ENCODE measurements around the gene CASP8.
"Not testable (repeated sequence)": the region's sequence is repeated elsewhere in the genome, so short reads cannot be mapped to it uniquely, and the experiment has no call there.

The CASP8 gene

DNA sequence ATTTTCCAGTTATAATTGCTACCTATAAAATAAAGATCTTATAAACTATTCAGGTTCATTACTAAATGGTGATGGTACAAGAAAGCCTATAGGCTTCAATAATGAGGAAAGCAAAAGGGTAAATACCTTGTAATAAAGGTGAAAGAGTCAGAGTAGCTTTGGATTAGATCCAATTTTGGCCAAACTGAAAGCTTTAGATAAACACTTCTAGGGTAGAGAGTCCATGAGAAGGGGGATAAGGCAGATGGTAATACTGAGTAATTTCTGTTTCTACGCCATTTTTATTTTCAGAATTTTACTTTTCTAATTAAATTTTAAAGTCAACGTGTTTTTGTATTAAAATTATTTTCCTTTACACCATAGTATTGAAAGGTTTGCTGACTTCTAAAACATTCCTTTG, 9.4 kb downstream of the CASP8 start:
- no peak for DNase-seq (ENCODE audit: low read depth, low spot score)

DNA sequence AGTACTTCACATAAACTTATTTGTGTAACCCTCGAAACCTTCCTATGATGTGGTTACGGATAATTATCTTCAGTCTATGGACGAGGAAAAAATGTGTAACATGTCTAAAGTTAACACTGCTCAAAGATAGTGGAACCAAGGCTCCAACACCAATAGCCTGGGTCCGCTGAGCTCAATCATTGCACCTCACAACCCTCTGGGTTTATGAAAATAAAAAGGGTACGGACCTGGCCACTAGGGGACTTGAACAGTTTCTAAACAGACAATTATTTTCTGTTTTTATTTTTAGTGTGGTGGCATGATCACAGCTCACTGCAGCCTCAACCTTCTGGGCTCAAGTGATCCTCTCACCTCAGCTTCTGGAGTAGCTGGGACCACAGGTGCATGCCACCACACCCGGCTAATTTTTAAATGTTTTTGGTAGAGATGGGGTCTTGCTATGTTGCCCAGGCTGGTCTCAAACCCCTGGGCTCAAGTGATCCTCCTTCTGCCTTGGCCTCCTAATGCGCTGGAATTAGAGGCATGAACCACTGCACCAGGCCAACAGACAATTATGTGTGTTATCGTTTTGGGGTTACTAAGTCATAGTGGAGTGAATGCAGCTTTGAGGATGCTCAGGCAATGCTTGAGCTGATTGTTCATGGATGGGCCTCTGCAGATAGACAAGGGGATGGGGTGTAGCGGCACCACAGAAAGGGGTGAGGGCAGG, 10.1 kb downstream of the CASP8 start:
- DNase-seq (ENCODE audit: low read depth, low spot score), result no peak

DNA sequence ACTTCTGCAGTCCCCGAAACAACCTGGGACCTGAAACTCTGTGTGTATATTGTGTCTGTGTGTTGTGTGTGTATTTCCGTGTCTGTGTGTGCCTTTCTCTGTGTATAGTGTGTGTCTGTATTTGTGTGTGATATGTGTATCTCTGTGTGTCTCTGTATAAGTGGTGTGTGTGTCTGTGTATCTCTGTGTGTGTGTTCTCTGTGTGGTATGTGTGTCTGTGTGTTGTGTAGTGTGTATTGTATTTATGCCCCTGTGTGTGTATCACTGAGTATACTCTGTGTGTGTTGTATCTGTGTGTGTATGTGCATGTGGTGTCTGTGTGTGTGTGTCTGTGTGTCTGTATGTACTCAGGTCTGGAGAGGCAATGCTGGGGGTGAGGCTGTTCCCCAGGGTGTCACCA, 11.6 kb downstream of the CASP8 start:
- DNase-seq (ENCODE audit: low read depth, low spot score), result no peak

DNA sequence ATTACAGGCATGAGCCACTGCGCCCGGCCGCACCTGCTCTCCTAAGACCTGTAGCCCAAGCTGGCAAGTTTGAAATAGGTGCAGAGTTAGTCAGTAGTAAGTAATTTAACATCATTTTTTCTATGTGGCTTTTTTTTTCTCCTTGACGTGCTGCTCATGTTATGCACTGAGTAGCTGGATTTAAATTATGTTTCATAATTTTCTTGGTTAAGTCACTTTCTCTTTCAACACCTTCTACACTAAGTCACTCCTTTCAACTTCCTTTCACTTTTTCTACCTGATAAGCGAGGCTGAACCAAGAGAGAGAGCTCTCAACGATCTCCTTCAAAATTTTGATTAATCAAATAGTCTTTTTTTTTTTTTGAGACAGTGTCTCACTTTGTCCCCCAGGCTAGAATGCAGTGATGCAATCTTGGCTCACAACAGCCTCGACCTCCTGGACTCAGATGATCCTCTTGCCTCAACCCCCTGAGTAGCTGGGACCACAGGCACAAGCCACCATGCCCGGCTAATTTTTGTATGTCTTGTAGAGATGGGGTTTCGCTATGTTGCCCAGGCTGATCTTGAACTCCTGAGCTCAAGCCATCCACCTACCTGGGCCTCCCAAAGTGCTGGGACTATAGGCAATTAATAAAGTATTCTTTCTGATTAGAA, 13.1 kb downstream of the CASP8 start:
- DNase-seq (ENCODE audit: low read depth, low spot score), result no peak

DNA sequence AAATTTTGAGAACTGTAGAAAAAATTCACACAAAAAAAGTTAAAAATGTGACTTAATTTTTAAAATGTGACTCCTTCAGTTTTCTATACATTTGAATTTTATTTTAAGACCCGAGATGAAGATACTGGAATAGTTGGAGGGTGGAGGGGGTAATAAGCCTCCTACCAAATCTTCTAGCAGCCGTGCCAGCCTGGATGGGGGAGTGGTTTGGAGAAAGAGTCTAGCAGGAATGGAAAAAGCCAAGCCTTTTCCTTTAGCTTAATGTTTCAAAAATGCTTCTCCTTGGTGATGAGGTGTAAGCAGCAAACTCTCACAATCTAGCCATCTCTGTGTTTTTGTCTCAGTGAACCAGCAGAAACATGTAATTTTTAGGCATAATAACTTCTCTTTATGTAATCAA, 14.7 kb downstream of the CASP8 start:
- DNase-seq (ENCODE audit: low read depth, low spot score), result no peak

DNA sequence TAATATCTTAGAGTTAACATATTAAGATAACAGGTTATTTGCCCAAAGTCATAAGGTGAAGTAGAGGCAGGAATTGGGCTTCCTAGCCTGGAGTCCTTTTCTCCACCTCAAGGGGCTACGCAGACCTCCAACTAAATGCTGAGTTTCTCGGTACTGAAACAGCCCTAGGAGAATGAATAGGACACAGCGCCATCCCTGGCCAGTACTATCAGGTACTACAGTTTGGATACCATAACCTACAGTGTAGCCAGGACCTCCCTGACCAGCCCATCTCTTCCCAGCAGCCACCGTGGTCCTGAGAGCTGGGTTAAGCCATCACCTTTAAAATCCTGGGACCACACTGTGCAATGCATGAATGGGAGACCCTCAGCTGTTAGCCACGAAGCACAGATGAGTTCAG, 15.7 kb downstream of the CASP8 start:
- DNase-seq (ENCODE audit: low read depth, low spot score), result no peak

DNA sequence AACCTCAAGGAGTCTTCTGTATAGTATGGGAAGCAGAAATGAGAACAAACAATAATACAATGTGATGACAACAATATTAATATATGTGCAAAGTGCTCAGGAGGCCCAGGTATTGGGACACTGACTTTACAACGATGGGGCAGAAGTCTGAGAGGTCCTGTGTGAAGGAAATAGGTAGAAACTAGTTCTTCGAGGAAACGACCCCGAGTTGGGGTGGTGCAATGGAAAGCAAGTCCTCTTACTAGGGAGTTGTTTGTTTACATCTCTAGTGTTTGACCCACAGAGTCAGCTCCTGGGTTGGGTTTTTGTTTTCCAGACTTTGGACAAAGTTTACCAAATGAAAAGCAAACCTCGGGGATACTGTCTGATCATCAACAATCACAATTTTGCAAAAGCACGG, 16.2 kb downstream of the CASP8 start:
- no peak for DNase-seq (ENCODE audit: low read depth, low spot score)

DNA sequence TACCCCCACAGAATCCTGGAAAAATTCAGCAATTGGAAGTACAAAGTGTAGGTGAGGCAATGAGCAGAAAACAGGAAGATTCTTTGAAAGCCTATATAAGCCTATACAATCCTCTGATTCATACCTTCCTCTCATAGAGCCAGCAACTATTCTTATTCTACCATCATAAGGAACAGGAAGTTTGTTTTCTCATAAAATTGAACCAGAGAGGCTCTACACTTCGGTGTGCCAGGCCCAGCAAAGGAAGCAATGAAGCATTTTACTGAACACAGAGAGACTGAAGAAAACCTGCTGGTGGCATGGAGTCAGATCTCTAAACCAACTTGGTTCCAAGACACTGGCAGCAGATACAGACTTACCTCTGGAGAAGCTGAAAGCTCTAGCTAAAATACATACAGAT, 18.7 kb downstream of the CASP8 start:
- no peak for DNase-seq (ENCODE audit: low read depth, low spot score)

DNA sequence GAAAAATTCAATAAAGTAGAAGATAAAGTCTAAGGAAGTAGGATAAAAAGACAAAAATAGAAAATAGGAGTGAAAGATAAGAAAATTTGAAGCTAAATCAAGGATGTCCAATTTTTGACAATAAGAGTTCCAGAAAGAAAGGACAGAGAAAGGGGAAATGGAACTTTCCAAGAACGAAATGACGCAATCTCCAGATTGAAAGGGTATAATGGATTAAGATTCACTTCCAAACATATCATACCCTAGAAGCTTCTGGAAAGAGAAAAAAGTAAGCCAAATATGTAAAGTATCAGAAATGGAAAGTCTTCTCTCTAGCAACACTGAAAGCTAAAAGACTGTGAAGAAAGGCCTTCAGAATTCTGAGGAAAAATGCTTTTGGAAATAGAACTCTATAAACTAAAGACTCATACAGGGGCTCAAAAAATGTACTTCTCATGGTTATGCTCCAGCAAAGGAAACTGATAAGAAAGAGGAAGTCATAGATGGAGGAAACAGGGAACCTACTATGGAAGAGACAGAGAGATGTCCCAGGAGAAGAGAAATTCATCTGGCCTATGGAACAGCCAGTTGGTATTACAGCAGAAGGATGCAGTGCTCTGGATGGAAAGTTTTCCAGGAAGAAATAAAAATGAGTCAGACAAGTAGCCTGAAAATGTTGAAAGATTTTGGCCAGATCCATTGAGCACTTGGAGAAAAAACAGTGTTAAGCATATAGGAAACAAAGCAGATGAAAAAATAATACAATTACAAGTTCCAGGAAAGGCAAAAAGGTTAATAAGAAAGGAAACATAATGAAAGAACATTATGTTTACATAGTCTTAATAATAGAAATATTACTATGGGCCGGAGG, 20.1 kb downstream of the CASP8 start:
- no peak for DNase-seq (ENCODE audit: low read depth, low spot score)

DNA sequence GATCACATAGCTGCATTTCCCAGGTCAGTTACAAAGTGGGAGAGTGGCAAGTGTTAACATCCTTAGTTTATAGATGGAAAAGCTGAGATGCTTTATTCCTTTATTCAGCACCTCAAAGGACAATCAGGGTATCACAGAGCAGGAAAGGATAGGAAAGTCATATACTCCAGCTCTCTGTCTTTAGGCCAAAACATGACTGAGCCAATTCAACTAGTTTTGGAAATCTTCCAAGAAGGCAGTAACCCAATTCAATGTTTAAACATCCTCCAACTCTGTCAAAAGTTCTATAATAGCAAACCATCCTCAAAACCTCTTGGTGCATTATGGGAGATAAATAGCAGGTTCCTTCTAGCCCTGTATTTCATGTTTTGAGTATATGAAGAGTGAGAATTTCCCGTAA, 25.2 kb downstream of the CASP8 start:
- DNase-seq (ENCODE audit: low read depth, low spot score), result no peak

DNA sequence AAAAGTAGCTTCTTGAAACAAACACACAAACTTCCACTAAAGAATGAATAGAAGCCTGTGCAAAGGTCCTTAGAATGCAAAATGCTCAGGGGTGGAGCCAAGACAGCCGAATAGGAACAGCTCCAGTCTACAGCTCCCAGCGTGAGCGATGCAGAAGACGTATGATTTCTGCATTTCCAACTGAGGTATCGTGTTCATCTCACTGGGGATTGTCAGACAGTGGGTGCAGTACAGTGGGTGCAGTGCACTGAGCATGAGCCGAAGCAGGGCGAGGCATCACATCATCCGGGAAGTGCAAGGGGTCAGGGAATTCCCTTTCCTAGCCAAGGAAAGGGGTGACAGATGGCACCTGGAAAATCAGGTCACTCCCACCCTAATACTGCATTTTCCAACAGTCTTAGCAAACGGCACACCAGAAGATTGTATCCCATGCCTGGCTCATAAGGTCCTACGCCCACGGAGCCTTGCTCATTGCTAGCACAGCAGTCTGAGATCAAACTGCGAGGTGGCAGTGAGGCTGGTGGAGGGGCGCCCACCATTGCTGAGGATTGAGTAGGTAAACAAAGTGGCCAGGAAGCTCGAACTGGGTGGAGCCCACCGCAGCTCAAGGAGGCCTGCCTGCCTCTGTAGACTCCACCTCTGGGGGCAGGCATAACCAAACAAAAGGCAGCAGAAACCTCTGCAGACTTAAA, 30.3 kb downstream of the CASP8 start:
- not testable (repeated sequence) for DNase-seq (ENCODE audit: low read depth, low spot score)

DNA sequence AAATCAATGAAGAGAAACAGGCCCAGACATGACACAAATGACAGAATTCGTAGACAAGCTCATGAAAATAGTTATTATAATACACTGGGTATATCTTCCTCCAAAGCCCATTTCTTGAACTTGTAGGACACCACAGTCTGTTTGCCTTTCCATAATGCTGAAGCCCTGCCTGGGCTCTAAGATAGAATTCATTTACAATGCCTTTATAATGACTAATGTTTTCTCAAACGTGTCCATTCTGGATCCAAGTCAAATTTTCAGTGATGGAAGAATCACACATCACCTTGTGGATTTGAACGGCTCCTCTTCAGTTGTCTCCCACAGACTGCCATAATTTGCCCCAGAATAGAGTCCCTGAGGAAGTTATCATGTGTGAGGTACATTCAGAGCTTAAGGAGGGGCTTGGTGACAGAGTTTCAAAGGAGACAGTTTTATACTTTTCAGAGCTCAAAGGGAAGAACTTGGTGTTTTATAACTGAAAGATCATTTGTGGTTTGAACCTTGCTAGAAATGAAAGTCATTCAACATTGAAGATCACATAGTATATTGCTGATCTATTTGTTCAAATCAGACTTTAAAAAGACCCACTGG, 38.2 kb downstream of the CASP8 start:
- DNase-seq (ENCODE audit: low read depth, low spot score), result no peak

DNA sequence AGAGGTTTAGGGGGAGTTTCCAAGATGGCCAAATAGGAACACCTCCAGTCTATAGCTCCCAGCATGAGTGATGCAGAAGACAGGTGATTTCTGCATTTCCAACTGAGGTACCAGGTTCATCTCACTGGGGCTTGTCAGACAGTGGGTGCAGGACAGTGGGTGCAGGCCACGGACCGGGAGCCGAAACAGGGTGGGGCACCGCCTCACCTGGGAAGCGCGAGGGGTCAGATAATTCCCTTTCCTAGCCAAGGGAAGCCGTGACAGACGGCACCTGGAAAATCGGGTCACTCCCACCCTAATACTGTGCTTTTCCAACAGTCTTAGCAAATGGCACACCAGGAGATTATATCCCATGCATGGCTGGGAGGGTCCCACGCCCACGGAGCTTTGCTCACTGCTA, 39.6 kb downstream of the CASP8 start:
- not testable (repeated sequence) for DNase-seq (ENCODE audit: low read depth, low spot score)

DNA sequence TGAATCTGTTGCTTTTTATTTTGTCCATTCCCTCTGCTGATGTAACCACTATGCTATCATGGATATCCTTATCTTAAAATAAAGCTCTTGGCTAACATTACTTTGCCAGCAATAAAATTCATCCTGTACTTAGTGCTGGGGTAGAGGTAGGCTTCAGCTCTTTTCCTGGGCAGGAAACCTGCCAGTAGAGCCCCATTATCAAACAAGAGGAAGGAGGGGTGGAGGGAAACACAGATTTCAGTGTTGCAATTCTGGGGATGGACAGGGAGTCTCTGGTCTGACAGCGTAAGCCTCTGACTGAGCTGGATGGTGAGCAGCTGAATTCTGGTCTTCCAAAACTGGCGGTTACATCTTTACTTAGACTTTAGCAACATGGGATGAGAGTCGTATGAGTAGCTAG, 47.5 kb downstream of the CASP8 start:
- no peak for DNase-seq (ENCODE audit: low read depth, low spot score)

DNA sequence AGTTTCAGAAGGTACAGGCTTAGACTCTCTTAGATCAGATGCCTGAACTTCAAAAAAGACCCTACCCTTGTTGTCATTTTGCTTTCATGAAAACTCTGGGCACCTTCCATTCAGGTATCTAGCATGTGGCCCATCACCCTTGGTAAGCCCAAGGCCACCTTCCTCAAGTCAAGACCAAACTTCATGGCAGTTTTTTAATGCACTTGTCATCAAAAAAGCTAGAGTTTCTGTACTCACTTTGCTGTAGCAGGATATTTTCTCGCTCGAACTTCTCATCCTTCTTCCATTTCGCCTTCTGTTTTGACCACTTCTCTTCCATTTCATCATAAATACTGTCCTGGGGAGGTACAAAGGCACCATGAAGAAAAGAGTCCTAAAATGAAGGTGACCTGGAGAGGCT, 48.6 kb downstream of the CASP8 start:
- DNase-seq (ENCODE audit: low read depth, low spot score), result no peak

DNA sequence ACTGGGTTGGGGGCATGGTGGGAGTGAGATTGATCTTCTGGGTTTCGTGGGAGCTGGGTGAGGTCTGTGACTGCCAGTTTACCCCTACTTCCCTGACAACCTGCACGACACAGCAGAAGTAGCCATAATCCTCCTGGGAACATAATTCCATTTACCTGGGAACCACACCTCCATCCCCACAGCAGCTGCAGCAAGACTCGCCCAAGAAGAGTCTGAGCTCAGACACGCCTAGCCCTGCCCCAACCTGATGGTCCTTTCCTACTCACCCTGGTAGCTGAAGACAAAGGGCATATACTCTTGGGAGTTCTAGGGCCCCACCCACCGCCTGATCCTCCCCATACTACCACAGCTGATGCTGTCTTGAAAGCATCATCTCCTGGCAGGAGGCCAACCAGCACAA, 53.0 kb downstream of the CASP8 start:
- no peak for DNase-seq (ENCODE audit: low read depth, low spot score)

DNA sequence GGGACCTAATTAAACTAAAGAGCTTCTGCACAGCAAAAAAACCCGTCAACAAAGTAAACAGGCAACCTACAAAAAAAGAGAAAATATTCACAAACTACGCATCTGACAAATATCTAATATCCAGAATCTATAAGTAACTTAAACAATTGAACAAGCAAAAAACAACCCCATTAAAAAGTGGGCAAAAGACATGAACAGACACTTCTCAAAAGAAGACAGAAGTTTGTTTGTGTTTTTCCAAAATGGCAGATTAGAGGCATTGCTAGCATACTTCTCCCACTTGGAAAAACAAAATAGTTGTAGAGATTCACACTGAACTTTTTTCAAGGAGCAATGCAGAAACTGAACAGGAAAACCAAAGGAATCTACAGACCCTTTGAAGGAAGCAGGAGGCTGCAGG, 59.2 kb downstream of the CASP8 start:
- no peak for DNase-seq (ENCODE audit: low read depth, low spot score)

DNA sequence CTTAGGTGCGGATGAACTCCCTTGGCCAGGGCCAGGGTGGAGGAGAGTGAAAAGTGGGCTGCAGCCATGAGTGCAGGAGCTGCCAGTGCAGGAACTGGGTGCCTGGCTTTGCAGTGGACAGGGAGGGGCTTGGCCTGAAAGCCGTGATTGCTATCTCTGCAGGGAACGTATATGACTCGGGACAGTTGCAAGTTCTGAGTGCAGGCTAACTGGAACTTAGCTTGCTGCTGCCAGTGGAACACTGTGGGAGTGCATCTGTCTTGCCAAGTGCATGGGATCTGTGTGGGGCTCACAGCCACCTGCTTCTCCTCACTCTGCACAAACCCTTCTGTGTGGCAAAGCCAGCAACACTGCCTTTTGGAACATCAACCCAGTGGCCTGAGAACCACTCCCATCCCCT, 59.9 kb downstream of the CASP8 start:
- no peak for DNase-seq (ENCODE audit: low read depth, low spot score)

DNA sequence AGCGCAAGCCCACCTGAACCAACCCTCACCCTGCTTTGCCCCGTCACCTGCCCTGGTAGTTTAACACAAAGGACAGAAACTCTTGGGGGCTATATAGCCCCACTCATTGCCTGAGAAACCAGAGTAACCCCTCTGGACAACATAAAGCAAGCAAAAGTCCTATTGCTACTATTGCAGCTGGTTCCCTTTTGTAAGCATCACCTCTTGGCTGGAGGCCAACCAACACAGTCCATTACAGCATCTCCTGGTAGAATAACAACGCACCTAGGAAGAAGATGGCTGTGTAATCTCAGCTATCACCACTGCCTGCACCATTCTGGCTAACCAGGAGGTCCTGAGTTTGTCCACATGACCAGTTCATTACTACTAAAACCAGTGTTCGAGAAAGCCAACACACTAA, 60.4 kb downstream of the CASP8 start:
- no peak for DNase-seq (ENCODE audit: low read depth, low spot score)

DNA sequence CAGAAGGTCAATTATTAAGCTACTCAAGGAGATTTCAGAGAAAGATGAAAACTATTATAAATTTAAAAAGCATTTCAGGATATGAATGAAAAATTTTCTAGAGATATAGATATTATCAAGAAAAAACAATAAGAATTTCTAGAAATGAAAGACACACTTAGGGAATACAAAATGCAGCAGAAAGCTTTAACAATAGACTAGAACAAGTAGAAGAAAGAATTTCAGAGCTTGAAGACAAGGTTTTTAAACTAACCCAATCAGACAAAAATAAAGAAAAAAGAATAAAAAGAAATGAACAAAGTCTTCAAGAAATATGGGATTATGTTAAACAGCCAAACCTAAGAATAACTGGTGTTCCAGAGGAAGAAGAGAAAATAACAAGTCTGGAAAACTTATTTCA, 62.4 kb downstream of the CASP8 start:
- no peak for DNase-seq (ENCODE audit: low read depth, low spot score)

DNA sequence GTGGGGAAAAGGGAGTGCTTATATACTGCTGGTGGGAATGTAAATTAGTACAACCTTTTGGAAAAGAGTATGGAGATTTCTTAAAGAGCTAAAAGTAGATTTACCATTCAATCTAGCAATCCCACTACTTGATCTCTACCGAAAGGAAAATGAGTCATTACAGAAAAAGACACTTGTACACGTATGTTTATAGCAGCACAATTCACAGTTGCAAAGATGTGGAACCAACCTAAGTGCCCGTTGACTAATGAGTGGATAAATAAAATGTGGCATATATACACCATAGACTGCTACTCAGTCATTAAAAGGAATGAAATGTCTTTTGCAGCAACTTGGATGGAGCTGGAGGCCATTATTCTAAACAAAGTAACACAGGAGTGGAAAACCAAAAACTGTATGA, 67.3 kb downstream of the CASP8 start:
- no peak for DNase-seq (ENCODE audit: low read depth, low spot score)

DNA sequence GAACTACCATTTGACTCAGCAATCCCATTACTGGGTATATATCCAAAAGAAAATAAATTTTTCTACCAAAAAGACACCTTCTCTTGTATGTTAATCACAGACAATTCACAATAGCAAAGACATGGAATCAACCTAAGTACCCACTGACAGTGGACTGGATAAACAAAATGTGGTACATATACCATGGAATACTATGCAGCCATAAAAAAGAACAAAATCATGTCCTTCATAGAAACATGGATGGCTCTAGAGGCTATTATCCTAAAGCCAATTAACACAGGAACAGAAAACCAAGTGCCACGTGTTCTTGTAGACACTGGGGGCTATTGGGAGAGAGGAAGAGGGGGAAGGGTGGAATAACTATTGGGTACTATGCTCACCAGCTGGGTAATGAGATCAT, 69.1 kb downstream of the CASP8 start:
- DNase-seq (ENCODE audit: low read depth, low spot score), result no peak
